ENCODE measurements around the gene RSKR.
A peak's percentile ranks its signal among the peaks of the same experiment; 100 is the strongest.
"Not testable (repeated sequence)": the region's sequence is repeated elsewhere in the genome, so short reads cannot be mapped to it uniquely, and the experiment has no call there.

RSKR gene

GRCh38 chr17:28616281-28616680 lies 2.3 kb upstream of the RSKR start:
- Histone ChIP-seq H3K36me3 (ENCODE audit: control insufficient read depth, insufficient read depth, low read length) (peaks cover 27% of the 10 kb centered on the region), H3K4me3 (ENCODE audit: low read length) (no peak overlapping the region), H3K9ac (ENCODE audit: low read length) (no peak overlapping the region), H3K4me1 (ENCODE audit: control insufficient read depth, insufficient read depth, low read length) (peaks cover 20% of the 10 kb centered on the region), H3K9me3 (ENCODE audit: control insufficient read depth, low read length) (no peaks in the 10 kb centered on the region), H3K27me3 (ENCODE audit: control insufficient read depth, insufficient read depth, low read length) (no peaks in the 10 kb centered on the region)

GRCh38 chr17:28615260-28615940 lies 1.4 kb upstream of the RSKR start:
- Histone ChIP-seq H3K9me3 (ENCODE audit: control insufficient read depth, low read length) (no peaks in the 10 kb centered on the region), H3K4me1 (ENCODE audit: control insufficient read depth, insufficient read depth, low read length) (peaks cover 28% of the 10 kb centered on the region), H3K9ac (ENCODE audit: low read length) (no peak overlapping the region), H3K27me3 (ENCODE audit: control insufficient read depth, insufficient read depth, low read length) (no peaks in the 10 kb centered on the region), H3K4me3 (ENCODE audit: low read length) (no peak overlapping the region), H3K36me3 (ENCODE audit: control insufficient read depth, insufficient read depth, low read length) (peaks cover 22% of the 10 kb centered on the region)

- H3K9me3 ChIP-seq (ENCODE audit: control insufficient read depth, low read length), result no peaks in the 10 kb centered on the region
- H3K4me3 ChIP-seq (ENCODE audit: low read length), result no peak overlapping the region
- no peaks in the 10 kb centered on the region for H3K27me3 ChIP-seq (ENCODE audit: control insufficient read depth, insufficient read depth, low read length)
- peaks cover 16% of the 10 kb centered on the region for H3K36me3 ChIP-seq (ENCODE audit: control insufficient read depth, insufficient read depth, low read length)
- H3K9ac ChIP-seq (ENCODE audit: low read length), result no peak overlapping the region
- H3K4me1 ChIP-seq (ENCODE audit: control insufficient read depth, insufficient read depth, low read length), result peaks cover 33% of the 10 kb centered on the region
Observed at GRCh38 chr17:28612936-28613872, 781 bp downstream of the RSKR start.

GRCh38 chr17:28612531-28612930 lies 1.5 kb downstream of the RSKR start:
- Histone ChIP-seq H3K4me3 (ENCODE audit: low read length) (no peak overlapping the region), H3K9ac (ENCODE audit: low read length) (no peak overlapping the region), H3K9me3 (ENCODE audit: control insufficient read depth, low read length) (no peaks in the 10 kb centered on the region), H3K27me3 (ENCODE audit: control insufficient read depth, insufficient read depth, low read length) (no peaks in the 10 kb centered on the region), H3K4me1 (ENCODE audit: control insufficient read depth, insufficient read depth, low read length) (peaks cover 33% of the 10 kb centered on the region), H3K36me3 (ENCODE audit: control insufficient read depth, insufficient read depth, low read length) (peaks cover 16% of the 10 kb centered on the region)

- H3K4me1 ChIP-seq (ENCODE audit: control insufficient read depth, insufficient read depth, low read length), result peaks cover 33% of the 10 kb centered on the region
- H3K9ac ChIP-seq (ENCODE audit: low read length), result no peak overlapping the region
- H3K4me3 ChIP-seq (ENCODE audit: low read length), result no peak overlapping the region
- peaks cover under 1% of the 10 kb centered on the region for H3K36me3 ChIP-seq (ENCODE audit: control insufficient read depth, insufficient read depth, low read length)
- no peaks in the 10 kb centered on the region for H3K27me3 ChIP-seq (ENCODE audit: control insufficient read depth, insufficient read depth, low read length)
- H3K9me3 ChIP-seq (ENCODE audit: control insufficient read depth, low read length), result no peaks in the 10 kb centered on the region
Observed at GRCh38 chr17:28610376-28610775, 3.6 kb downstream of the RSKR start.

GRCh38 chr17:28604031-28604430 lies 10.0 kb downstream of the RSKR start:
- H3K9me3 ChIP-seq (ENCODE audit: control insufficient read depth, low read length); H3K4me1 ChIP-seq (ENCODE audit: control insufficient read depth, insufficient read depth, low read length); H3K27me3 ChIP-seq (ENCODE audit: control insufficient read depth, insufficient read depth, low read length); H3K36me3 ChIP-seq (ENCODE audit: control insufficient read depth, insufficient read depth, low read length); H3K9ac ChIP-seq (ENCODE audit: low read length); H3K4me3 ChIP-seq (ENCODE audit: low read length): not testable (repeated sequence)

- Histone ChIP-seq H3K36me3 (ENCODE audit: control insufficient read depth, insufficient read depth, low read length) (no peaks in the 10 kb centered on the region), H3K4me3 (ENCODE audit: low read length) (peak overlapping the region; percentile 78), H3K27me3 (ENCODE audit: control insufficient read depth, insufficient read depth, low read length) (no peaks in the 10 kb centered on the region), H3K9ac (ENCODE audit: low read length) (peak overlapping the region; percentile 74), H3K4me1 (ENCODE audit: control insufficient read depth, insufficient read depth, low read length) (peaks cover 11% of the 10 kb centered on the region), H3K9me3 (ENCODE audit: control insufficient read depth, low read length) (no peaks in the 10 kb centered on the region)
Observed at GRCh38 chr17:28599311-28600184, 14.4 kb downstream of the RSKR start.

GRCh38 chr17:28598799-28599310 lies 15.1 kb downstream of the RSKR start, which contains the start of gene SPAG5:
TSS of gene SPAG5 (minus strand) at chr17:28599025. CDS start at chr17:28598946, 79 bp downstream.
- H3K27me3 ChIP-seq (ENCODE audit: control insufficient read depth, insufficient read depth, low read length), result no peaks in the 10 kb centered on the region
- peaks cover 11% of the 10 kb centered on the region for H3K4me1 ChIP-seq (ENCODE audit: control insufficient read depth, insufficient read depth, low read length)
- peak within 1 kb of the TSS; percentile 74 for H3K9ac ChIP-seq (ENCODE audit: low read length)
- H3K36me3 ChIP-seq (ENCODE audit: control insufficient read depth, insufficient read depth, low read length), result no peaks in the 10 kb centered on the region
- peak within 1 kb of the TSS; percentile 78 for H3K4me3 ChIP-seq (ENCODE audit: low read length)
- H3K9me3 ChIP-seq (ENCODE audit: control insufficient read depth, low read length), result no peaks in the 10 kb centered on the region

- Histone ChIP-seq H3K4me3 (ENCODE audit: low read length) (peak overlapping the region; percentile 78), H3K9me3 (ENCODE audit: control insufficient read depth, low read length) (no peaks in the 10 kb centered on the region), H3K27me3 (ENCODE audit: control insufficient read depth, insufficient read depth, low read length) (no peaks in the 10 kb centered on the region), H3K36me3 (ENCODE audit: control insufficient read depth, insufficient read depth, low read length) (no peaks in the 10 kb centered on the region), H3K9ac (ENCODE audit: low read length) (peak overlapping the region; percentile 74), H3K4me1 (ENCODE audit: control insufficient read depth, insufficient read depth, low read length) (peaks cover 11% of the 10 kb centered on the region)
Observed at GRCh38 chr17:28598389-28598788, 15.6 kb downstream of the RSKR start.

GRCh38 chr17:28597606-28598383 lies 16.2 kb downstream of the RSKR start:
- H3K4me1 ChIP-seq (ENCODE audit: control insufficient read depth, insufficient read depth, low read length), result peaks cover 11% of the 10 kb centered on the region
- no peaks in the 10 kb centered on the region for H3K27me3 ChIP-seq (ENCODE audit: control insufficient read depth, insufficient read depth, low read length)
- peak overlapping the region; percentile 78 for H3K4me3 ChIP-seq (ENCODE audit: low read length)
- no peaks in the 10 kb centered on the region for H3K36me3 ChIP-seq (ENCODE audit: control insufficient read depth, insufficient read depth, low read length)
- peak overlapping the region; percentile 74 for H3K9ac ChIP-seq (ENCODE audit: low read length)
- no peaks in the 10 kb centered on the region for H3K9me3 ChIP-seq (ENCODE audit: control insufficient read depth, low read length)

- Histone ChIP-seq H3K36me3 (ENCODE audit: control insufficient read depth, insufficient read depth, low read length) (peaks cover 3% of the 10 kb centered on the region), H3K4me3 (ENCODE audit: low read length) (no peak overlapping the region), H3K9me3 (ENCODE audit: control insufficient read depth, low read length) (no peaks in the 10 kb centered on the region), H3K9ac (ENCODE audit: low read length) (no peak overlapping the region), H3K4me1 (ENCODE audit: control insufficient read depth, insufficient read depth, low read length) (no peaks in the 10 kb centered on the region), H3K27me3 (ENCODE audit: control insufficient read depth, insufficient read depth, low read length) (no peaks in the 10 kb centered on the region)
Observed at GRCh38 chr17:28592260-28592659, 21.7 kb downstream of the RSKR start.
